SK-N-MC (cell line): ENCODE measurements around the gene CLDN3.

Experiments
- EZH2 ChIP-seq: fragments of 200-600 bp; sonication (generic); IDR thresholded peaks from one replicate; pipeline ENCODE4 v1.6.1; 2017; ENCODE audit warnings: antibody characterized with exemption
- FOXP2 ChIP-seq: optimal IDR thresholded peaks from 2 replicates; pipeline ENCODE3; 2011; ENCODE audit warnings: mild to moderate bottlenecking, moderate library complexity; ENCODE audit not compliant: insufficient read depth; ENCODE audit errors: extremely low read length, control extremely low read depth
- POLR2AphosphoS5 ChIP-seq: IDR thresholded peaks from 2 replicates; pipeline ENCODE4 v1.6.1; 2012; ENCODE audit warnings: mild to moderate bottlenecking, low read depth, low read length, borderline replicate concordance

GRCh38 chr7:73768641-73769480 is 1.2 kb downstream of the CLDN3 start:
- TF ChIP-seq EZH2 (no peak), POLR2AphosphoS5 (no peak), FOXP2 (no peak)
